Fibroblast of skin of scalp (primary cell): ENCODE results near the gene MIA.
A peak's percentile ranks its signal among the peaks of the same experiment; 100 is the strongest.
"Not testable (repeated sequence)": the region's sequence is repeated elsewhere in the genome, so short reads cannot be mapped to it uniquely, and the experiment has no call there.

ENCODE experiments used
- DNase-seq: peaks from one replicate; pipeline ENCODE4 v3.0.0-alpha.2; 2013

MIA gene

GRCh38 chr19:40803857-40804782 is 28.8 kb downstream of the MIA start:
- no peak for DNase-seq

- DNase-seq, result no peak
Observed at GRCh38 chr19:40804783-40805242, 29.5 kb downstream of the MIA start.

- DNase-seq, result no peak
Observed at GRCh38 chr19:40805258-40805868, 30.0 kb downstream of the MIA start.

- DNase-seq, result peak; percentile 98
Observed at GRCh38 chr19:40806423-40807146, 31.3 kb downstream of the MIA start.

DNA sequence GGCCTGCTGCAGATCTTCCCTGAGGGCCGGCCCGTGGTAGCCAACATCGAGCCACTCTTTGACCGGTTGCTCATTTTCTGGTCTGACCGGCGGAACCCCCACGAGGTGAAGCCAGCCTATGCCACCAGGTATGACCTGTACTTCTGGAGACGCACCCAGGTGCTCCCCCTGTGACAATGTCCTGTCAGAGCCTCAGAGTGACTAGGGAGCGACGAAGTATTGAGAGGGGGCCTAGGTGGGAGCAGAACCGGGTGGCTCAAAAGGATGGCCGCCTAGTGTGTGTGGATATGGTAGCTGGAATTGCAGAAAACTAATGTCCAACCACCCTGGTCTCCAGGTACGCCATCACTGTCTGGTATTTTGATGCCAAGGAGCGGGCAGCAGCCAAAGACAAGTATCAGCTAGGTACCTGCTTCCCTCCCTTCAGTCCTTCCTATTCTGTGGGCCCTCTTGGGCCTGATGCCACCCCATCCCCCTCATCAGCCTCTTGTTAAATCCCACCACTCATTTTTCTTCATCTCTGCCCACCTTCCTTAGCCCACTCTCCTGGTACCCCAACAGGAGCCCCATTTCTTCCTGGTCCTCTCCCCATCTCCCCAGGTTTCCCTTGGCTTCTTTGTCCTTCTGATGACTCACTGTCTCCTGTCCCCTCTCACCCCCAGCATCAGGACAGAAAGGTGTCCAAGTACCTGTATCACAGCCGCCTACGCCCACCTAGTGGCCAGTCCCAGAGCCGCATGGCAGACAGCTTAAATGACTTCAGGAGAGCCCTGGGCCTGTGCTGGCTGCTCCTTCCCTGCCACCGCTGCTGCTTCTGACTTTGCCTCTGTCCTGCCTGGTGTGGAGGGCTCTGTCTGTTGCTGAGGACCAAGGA is 32.1 kb downstream of the MIA start:
- no peak for DNase-seq

DNA sequence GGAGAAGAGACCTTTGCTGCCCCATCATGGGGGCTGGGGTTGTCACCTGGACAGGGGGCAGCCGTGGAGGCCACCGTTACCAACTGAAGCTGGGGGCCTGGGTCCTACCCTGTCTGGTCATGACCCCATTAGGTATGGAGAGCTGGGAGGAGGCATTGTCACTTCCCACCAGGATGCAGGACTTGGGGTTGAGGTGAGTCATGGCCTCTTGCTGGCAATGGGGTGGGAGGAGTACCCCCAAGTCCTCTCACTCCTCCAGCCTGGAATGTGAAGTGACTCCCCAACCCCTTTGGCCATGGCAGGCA is 32.7 kb downstream of the MIA start:
- no peak for DNase-seq

- DNase-seq, result no peak
Observed at GRCh38 chr19:40808497-40808896, 33.2 kb downstream of the MIA start.

- DNase-seq, result no peak
Observed at GRCh38 chr19:40809358-40810086, 34.2 kb downstream of the MIA start.

GRCh38 chr19:40810160-40810559 is 34.8 kb downstream of the MIA start:
- no peak for DNase-seq

GRCh38 chr19:40810649-40811408 is 35.5 kb downstream of the MIA start:
- peak; percentile 69 for DNase-seq

DNA sequence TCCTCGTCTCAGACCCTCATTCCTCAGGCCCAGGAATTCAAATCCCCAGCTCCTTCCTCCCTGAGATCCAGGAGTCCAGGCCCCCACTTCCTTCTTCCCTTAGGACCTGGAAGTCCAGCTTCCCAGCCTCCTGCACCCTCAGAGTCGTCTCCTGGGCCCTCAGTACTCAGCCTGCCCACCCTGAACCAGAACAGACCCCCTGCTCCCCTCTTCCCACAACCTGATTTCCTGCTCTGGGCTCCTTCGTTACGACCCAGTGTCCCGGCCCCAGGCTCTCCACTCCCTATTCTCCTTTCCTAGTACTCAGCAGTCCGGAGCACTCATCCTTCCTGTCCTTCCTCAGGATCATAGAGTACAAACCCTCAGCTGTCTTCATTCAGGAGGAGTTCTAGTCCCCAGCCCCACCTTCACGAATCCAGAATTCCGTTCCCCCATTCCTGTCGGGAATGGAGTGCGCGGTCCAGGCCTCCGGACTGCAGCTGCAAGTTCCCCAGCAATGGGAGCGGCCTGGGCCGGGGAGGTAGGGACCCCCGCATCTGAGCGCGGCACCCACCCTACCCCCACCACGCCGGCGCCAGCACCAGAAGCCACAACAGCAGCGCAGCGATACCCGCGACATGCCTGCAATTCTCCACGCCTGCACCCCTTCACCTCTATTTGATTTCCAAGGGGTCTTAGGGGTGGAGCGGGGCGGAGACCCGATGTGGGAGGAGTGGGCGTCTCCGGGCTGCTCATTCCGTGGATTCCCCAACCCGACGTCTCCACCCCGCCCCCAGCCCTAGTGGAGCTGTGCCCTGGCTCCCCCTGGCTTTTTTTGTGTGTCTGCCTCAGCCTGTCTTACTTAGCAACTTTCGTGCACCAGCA is 36.4 kb downstream of the MIA start:
- DNase-seq, result no peak

DNA sequence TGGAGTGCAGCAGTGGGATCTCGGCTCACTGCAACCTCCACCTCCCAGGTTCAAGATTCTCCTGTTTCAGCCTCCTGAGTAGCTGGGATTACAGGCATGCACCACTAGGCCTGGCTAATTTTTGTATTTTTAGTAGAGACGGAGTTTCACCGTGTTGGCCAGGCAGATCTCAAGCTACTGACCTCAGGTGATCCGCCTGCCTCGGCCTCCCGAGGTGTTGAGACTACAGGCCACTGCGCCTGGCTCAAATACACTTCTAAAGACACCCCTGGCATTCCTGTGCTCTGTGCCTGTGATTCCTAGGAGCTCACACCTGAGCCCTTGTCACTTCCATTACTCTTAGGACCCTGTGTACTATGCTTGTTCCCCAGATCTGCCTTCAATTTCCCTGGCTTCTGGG is 37.2 kb downstream of the MIA start:
- not testable (repeated sequence) for DNase-seq

GRCh38 chr19:40813182-40813581 is 37.9 kb downstream of the MIA start:
- peak; percentile 37 for DNase-seq

GRCh38 chr19:40815223-40815622 is 39.9 kb downstream of the MIA start:
- DNase-seq, result no peak

- peak; percentile 48 for DNase-seq
Observed at GRCh38 chr19:40818480-40819399, 43.4 kb downstream of the MIA start.

GRCh38 chr19:40819479-40820234 is 44.3 kb downstream of the MIA start:
- peak; percentile 32 for DNase-seq

DNA sequence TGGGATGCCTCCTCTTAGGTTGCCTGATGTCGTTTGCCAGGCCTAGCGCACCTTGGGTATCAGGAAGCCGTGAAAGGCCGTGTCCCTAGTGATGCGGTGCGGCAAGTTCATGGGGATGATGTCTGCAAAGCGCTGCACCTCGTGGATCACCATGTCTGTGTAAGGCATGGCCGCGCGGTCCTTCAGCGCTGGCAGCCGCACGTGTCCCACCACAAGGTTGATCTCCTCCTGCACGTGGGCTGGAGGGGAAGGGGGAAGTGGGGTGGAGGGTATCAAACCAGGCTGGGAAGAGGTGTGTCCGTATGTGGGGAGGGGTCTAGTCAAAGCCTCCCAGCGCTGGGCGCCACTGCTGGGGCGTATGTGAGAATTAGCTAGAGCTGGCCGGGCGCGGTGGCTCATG is 46.8 kb downstream of the MIA start:
- DNase-seq, result no peak
